Hepatocyte (in vitro differentiated cells): Measurements from ENCODE around the gene UBE2I. TPM values are rescaled to one million over a fixed set of nuclear protein-coding genes. Genes with fewer than 3 reads are reported as not detected.

Experiments used
- DNase-seq: peaks from one replicate; pipeline ENCODE4 v3.0.0-alpha.2; 2016; ENCODE audit warnings: low spot score
- H2AFZ ChIP-seq: fragments of 200-600 bp; sonication (generic); 2 replicates; pipeline ENCODE4 v1.6.0; 2016; ENCODE audit warnings: antibody characterized with exemption, mild to moderate bottlenecking
- H3K27ac ChIP-seq: fragments of 200-600 bp; sonication (generic); 2 replicates; pipeline ENCODE4 v1.5.1; 2016; ENCODE audit warnings: mild to moderate bottlenecking
- H3K27me3 ChIP-seq: fragments of 200-600 bp; sonication (generic); 2 replicates; pipeline ENCODE4 v1.6.1; 2016
- H3K36me3 ChIP-seq: fragments of 200-600 bp; sonication (generic); replicated peaks from 2 replicates; pipeline ENCODE4 v1.5.1; 2016; ENCODE audit warnings: low read depth; ENCODE audit not compliant: insufficient read depth
- H3K4me1 ChIP-seq: fragments of 200-600 bp; sonication (generic); 2 replicates; pipeline ENCODE4 v1.5.1; 2016; ENCODE audit warnings: mild to moderate bottlenecking, moderate library complexity; ENCODE audit not compliant: insufficient read depth
- H3K4me2 ChIP-seq: fragments of 200-600 bp; sonication (generic); 2 replicates; pipeline ENCODE4 v1.6.0; 2016
- H3K4me3 ChIP-seq: fragments of 200-600 bp; sonication (generic); 2 replicates; pipeline ENCODE4 v1.5.1; 2016; ENCODE audit warnings: mild to moderate bottlenecking
- H3K79me2 ChIP-seq: fragments of 200-600 bp; sonication (generic); 2 replicates; pipeline ENCODE4 v1.6.0; 2017; ENCODE audit warnings: mild to moderate bottlenecking
- H3K9me2 ChIP-seq: fragments of 200-600 bp; sonication (generic); replicated peaks from 2 replicates; pipeline ENCODE4 v1.6.0; 2017; ENCODE audit warnings: mild to moderate bottlenecking; ENCODE audit not compliant: insufficient read depth
- H3K9me3 ChIP-seq: fragments of 200-600 bp; sonication (generic); 2 replicates; pipeline ENCODE4 v1.5.1; 2016; ENCODE audit warnings: low read depth, mild to moderate bottlenecking
- H4K20me1 ChIP-seq: fragments of 200-600 bp; sonication (generic); 2 replicates; pipeline ENCODE4 v1.6.0; 2016; ENCODE audit warnings: mild to moderate bottlenecking; ENCODE audit not compliant: insufficient read depth, poor library complexity, severe bottlenecking
- CTCF ChIP-seq: fragments of 200-600 bp; sonication (generic); IDR thresholded peaks from 2 replicates; pipeline ENCODE4 v1.5.1; 2016; ENCODE audit warnings: antibody characterized with exemption, mild to moderate bottlenecking; ENCODE audit not compliant: poor library complexity
- EZH2 ChIP-seq: fragments of 200-600 bp; sonication (generic); IDR thresholded peaks from 2 replicates; pipeline ENCODE4 v1.6.1; 2016; ENCODE audit warnings: antibody characterized with exemption, mild to moderate bottlenecking, borderline replicate concordance
- EZH2phosphoT487 ChIP-seq: fragments of 200-600 bp; sonication (generic); IDR thresholded peaks from one replicate; pipeline ENCODE4 v1.6.1; 2018; ENCODE audit warnings: antibody characterized with exemption, mild to moderate bottlenecking, low read depth, moderate library complexity; ENCODE audit not compliant: unreplicated experiment, severe bottlenecking
- WGBS: methylation state at CpG from one replicate; pipeline ENCODE4 v1.1.6; 2016; ENCODE audit warnings: low lambda C conversion rate; ENCODE audit errors: missing lambda C conversion rate; 5-methylcytosine and 5-hydroxymethylcytosine counted together
- polyA plus RNA-seq: library from polyadenylated mRNA; unstranded; fragments of >200 nt; fragmentation: Nextera tagmentation; extraction: Ambion mirVana; gene quantifications from 2 replicates; pipeline ENCODE4 v1.2.1, GENCODE V29; 2016
- total RNA-seq: library from RNA; depleted of rRNA; stranded (reverse); fragments of >200 nt; gene quantifications from 2 replicates; pipeline ENCODE4 v1.2.3, GENCODE V29; 2014

The UBE2I gene
- total and polyA plus RNA-seq, 2 experiments from 2014 or later, result 76.0 to 150 TPM

DNA sequence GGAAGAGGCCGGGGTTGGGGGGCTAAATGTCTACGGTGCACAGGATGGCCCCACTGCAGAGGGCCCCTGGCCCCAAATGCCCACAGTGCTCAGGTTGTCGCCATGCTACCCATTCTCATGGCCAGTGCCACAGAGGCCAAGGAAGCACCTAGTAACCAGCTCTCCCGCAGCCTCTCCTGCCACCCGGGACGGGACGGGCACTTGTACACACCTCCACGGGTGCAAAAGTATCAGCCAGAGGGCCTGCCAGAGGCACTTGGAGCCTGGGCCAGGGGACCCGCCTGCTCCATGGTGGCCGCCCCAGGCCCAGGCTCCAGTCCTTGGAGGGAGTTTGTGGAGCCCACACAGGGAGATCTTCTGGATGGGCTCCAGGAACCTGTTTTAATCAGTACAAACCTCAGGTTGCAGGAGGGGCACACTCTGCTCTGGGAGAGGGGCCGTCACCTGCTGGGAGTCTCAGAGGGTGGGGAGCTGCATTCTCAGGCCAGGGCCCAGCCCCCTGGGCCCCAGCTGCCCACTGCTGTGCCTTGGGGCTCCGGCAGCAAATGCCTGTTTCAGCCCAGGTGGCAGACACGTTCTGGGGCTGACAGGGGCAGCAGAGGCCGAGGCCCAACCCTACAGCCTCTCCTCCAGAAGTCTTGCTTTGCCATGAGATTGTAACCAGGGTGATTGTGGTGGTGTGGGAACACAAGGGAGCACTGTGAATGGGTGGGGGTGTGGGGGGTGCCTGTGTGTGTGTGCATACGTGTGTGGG, 45.7 kb upstream of the UBE2I start:
- H3K27ac ChIP-seq, result no peak overlapping the region
- no peak for DNase-seq
- H3K79me2 ChIP-seq, result no peaks in the 10 kb centered on the region
- 83% methylated on average over 15 of the region's 15 CpGs for WGBS
- no peak for TF ChIP-seq CTCF
- TF ChIP-seq EZH2, result no peak
- TF ChIP-seq EZH2phosphoT487, result no peak
- no peaks in the 10 kb centered on the region for H3K36me3 ChIP-seq
- H4K20me1 ChIP-seq, result no peaks in the 10 kb centered on the region
- no peak overlapping the region for H2AFZ ChIP-seq
- H3K27me3 ChIP-seq, result peaks cover 8% of the 10 kb centered on the region
- no peaks in the 10 kb centered on the region for H3K9me2 ChIP-seq
- no peak overlapping the region for H3K4me3 ChIP-seq
- H3K9me3 ChIP-seq, result no peaks in the 10 kb centered on the region
- H3K4me1 ChIP-seq, result no peaks in the 10 kb centered on the region
- H3K4me2 ChIP-seq, result no peak overlapping the region

DNA sequence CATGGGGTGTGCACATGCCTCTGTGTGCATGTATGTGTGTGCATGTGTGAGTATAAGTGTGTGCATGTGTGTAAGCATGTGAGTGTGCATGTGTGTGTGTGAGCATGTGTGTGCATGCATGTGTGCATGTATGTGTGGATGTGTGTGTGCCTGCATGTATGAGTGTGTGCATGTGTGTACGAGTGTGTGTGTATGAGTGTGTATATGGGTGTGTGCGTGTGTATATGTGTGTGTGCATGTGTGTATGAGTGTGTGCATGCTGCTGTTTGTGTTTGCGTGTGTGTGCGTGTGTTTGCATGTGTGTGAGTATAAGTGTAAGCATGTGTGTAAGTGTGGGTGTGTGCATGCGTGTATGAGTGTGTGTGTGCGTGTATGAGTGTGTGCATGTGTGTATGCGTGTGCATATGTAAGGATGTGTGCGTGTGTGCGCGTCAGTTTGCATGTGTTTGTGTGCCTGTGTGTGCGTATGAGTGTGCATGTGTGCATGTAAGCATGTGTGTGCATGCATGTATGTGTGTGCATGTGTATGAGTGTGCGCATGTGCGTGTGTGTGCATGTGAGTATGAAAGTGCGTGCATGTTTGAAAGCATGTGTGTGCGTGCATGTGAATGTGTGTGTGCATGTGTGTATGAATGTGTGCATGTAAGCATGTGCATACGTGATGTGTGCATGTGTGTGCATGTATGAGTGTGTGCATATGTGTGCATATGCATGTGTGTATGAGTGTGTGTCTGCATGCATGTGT, 44.9 kb upstream of the UBE2I start:
- Histone ChIP-seq H2AFZ (no peak overlapping the region), H3K9me2 (no peaks in the 10 kb centered on the region), H3K4me3 (no peak overlapping the region), H3K27me3 (peaks cover 6% of the 10 kb centered on the region), H3K4me1 (no peaks in the 10 kb centered on the region), H4K20me1 (no peaks in the 10 kb centered on the region), H3K9me3 (no peaks in the 10 kb centered on the region), H3K27ac (no peak overlapping the region), H3K4me2 (no peak overlapping the region), H3K79me2 (no peaks in the 10 kb centered on the region), H3K36me3 (no peaks in the 10 kb centered on the region)
- no peak for TF ChIP-seq CTCF
- no peak for TF ChIP-seq EZH2
- DNase-seq, result no peak
- WGBS, result 88% methylated on average over 16 of the region's 16 CpGs

- TF ChIP-seq EZH2 (no peak), EZH2phosphoT487 (no peak), CTCF (no peak)
- no peaks in the 10 kb centered on the region for H3K9me2 ChIP-seq
- no peaks in the 10 kb centered on the region for H3K9me3 ChIP-seq
- no peaks in the 10 kb centered on the region for H3K27me3 ChIP-seq
- DNase-seq, result no peak
- no peaks in the 10 kb centered on the region for H3K4me1 ChIP-seq
- no peaks in the 10 kb centered on the region for H3K36me3 ChIP-seq
- H3K4me2 ChIP-seq, result no peak overlapping the region
- H4K20me1 ChIP-seq, result no peaks in the 10 kb centered on the region
- H3K79me2 ChIP-seq, result no peaks in the 10 kb centered on the region
- 91% methylated on average over 13 of the region's 13 CpGs for WGBS
- H2AFZ ChIP-seq, result no peak overlapping the region
- H3K4me3 ChIP-seq, result no peak overlapping the region
- H3K27ac ChIP-seq, result no peak overlapping the region
Observed at GRCh38 chr16:1265090-1265630, 44.3 kb upstream of the UBE2I start.
